ENCODE results near the gene PLAU.
A peak's percentile ranks its signal among the peaks of the same experiment; 100 is the strongest.
"Not testable (repeated sequence)": the region's sequence is repeated elsewhere in the genome, so short reads cannot be mapped to it uniquely, and the experiment has no call there.

Gene PLAU

DNA sequence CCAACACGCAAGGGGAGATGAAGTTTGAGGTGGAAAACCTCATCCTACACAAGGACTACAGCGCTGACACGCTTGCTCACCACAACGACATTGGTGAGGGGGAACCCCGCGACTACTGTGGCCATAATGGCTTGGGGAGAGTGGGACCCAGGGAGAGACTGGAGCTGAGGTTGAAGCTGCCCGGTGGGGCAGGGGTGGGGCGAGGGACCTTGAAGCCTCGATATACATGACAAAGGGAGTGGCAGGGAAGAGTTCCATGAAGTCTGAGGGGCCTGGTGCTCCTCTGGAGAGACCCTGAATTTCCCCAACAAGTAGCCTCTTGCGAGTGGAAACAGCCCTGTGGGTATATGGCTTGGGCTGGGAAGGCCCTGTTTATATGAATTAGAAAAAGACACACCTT, 3.1 kb downstream of the PLAU start:
- H3K36me3 ChIP-seq (ENCODE audit: control insufficient read depth, insufficient read depth, low read length), result peaks cover 49% of the 10 kb centered on the region
- no peak overlapping the region for H3K27ac ChIP-seq (ENCODE audit: low read depth, low read length, severe bottlenecking)
- 67 to 83% methylated on average over 6 to 9 of the region's 10 CpGs for WGBS, 2 experiments (ENCODE audit: insufficient coverage in 2 of 2)
- H3K4me3 ChIP-seq (ENCODE audit: extremely low read depth, insufficient read depth, low read length, poor library complexity, severe bottlenecking), result peak overlapping the region; percentile 2
- no peaks in the 10 kb centered on the region for H3K9me3 ChIP-seq (ENCODE audit: control insufficient read depth, low read length)
- peaks cover 26% of the 10 kb centered on the region for H3K4me1 ChIP-seq (ENCODE audit: control insufficient read depth, insufficient read depth, low read length, poor library complexity, severe bottlenecking)

DNA sequence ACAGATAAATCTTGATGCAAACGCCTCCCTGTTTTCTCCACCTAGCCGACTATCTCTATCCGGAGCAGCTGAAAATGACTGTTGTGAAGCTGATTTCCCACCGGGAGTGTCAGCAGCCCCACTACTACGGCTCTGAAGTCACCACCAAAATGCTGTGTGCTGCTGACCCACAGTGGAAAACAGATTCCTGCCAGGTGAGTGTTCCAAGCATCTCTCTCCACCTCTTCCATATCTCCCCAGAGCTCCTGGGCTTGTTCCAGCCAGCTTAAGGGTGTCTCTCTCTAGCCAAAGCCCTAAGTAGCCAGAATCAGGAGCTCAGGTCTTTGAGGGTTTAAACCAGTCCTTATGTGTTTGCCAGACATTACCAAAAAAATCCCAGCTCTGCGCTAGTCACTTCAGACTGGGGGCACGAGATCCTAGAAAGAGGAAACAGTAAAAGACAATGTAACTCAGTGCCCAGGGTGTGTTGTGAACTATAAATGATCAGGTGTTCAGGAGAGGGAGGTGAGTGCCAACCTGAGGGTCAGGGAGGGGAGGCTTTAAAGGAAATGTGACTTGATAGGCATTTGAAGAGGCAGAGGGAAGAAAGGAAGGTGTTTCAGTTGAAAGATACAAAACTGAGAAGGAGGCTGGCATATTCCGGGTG, 4.4 kb downstream of the PLAU start:
- Histone ChIP-seq H3K27ac (ENCODE audit: low read depth, low read length, severe bottlenecking) (no peak overlapping the region), H3K4me3 (ENCODE audit: extremely low read depth, insufficient read depth, low read length, poor library complexity, severe bottlenecking) (no peak overlapping the region), H3K36me3 (ENCODE audit: control insufficient read depth, insufficient read depth, low read length) (peaks cover 49% of the 10 kb centered on the region), H3K9me3 (ENCODE audit: control insufficient read depth, low read length) (no peaks in the 10 kb centered on the region), H3K4me1 (ENCODE audit: control insufficient read depth, insufficient read depth, low read length, poor library complexity, severe bottlenecking) (peaks cover 21% of the 10 kb centered on the region)
- 91 to 93% methylated on average over 8 of the region's 8 CpGs for WGBS, 2 experiments (ENCODE audit: insufficient coverage in 2 of 2)

DNA sequence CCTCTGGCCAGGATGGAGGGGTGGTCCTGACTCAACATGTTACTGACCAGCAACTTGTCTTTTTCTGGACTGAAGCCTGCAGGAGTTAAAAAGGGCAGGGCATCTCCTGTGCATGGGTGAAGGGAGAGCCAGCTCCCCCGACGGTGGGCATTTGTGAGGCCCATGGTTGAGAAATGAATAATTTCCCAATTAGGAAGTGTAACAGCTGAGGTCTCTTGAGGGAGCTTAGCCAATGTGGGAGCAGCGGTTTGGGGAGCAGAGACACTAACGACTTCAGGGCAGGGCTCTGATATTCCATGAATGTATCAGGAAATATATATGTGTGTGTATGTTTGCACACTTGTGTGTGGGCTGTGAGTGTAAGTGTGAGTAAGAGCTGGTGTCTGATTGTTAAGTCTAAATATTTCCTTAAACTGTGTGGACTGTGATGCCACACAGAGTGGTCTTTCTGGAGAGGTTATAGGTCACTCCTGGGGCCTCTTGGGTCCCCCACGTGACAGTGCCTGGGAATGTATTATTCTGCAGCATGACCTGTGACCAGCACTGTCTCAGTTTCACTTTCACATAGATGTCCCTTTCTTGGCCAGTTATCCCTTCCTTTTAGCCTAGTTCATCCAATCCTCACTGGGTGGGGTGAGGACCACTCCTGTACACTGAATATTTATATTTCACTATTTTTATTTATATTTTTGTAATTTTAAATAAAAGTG, 6.0 kb downstream of the PLAU start:
- H3K4me1 ChIP-seq (ENCODE audit: control insufficient read depth, insufficient read depth, low read length, poor library complexity, severe bottlenecking), result peaks cover 20% of the 10 kb centered on the region
- no peak overlapping the region for H3K4me3 ChIP-seq (ENCODE audit: extremely low read depth, insufficient read depth, low read length, poor library complexity, severe bottlenecking)
- H3K36me3 ChIP-seq (ENCODE audit: control insufficient read depth, insufficient read depth, low read length), result peaks cover 49% of the 10 kb centered on the region
- no peak overlapping the region for H3K27ac ChIP-seq (ENCODE audit: low read depth, low read length, severe bottlenecking)
- WGBS, 2 experiments (ENCODE audit: insufficient coverage in 2 of 2), result 86 to 89% methylated on average over 4 to 5 of the region's 5 CpGs
- H3K9me3 ChIP-seq (ENCODE audit: control insufficient read depth, low read length), result no peaks in the 10 kb centered on the region

DNA sequence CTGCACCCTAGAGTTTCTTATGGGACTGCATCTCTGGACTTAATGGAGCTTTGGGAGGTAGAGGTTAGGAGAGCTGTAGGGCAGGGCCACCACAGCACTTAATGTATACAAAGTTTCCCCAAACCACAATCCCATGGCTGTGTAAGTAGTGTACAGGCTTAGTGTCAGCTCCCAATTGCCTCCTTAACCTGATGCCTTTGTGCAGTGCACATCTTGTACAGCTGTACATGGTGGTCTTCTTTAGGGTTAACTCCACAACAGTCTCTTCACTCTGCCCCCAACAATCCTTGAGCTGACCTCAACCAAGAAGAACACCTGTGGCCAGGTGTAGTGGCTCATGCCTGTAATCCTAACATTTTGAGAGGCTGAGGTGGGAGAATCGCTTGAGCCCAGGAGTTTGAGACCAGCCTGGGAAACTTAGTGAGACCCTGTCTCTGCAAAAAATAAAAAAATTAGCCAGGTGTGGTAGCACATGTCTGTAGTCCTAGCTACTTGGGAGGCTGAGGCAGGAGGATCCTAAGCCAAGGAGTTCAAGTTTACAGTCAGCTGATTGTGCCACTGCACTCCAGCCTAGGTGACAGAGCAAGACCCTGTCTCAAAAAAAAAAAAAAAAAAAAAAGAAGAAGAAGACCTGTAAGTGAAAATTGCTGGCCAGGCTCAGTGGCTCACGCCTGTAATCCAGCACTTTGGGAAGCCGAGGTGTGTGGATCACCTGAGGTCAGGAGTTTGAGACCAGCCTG, 6.8 kb downstream of the PLAU start:
- Histone ChIP-seq H3K27ac (ENCODE audit: low read depth, low read length, severe bottlenecking) (no peak overlapping the region), H3K4me1 (ENCODE audit: control insufficient read depth, insufficient read depth, low read length, poor library complexity, severe bottlenecking) (peaks cover 20% of the 10 kb centered on the region), H3K9me3 (ENCODE audit: control insufficient read depth, low read length) (no peaks in the 10 kb centered on the region), H3K36me3 (ENCODE audit: control insufficient read depth, insufficient read depth, low read length) (peaks cover 49% of the 10 kb centered on the region), H3K4me3 (ENCODE audit: extremely low read depth, insufficient read depth, low read length, poor library complexity, severe bottlenecking) (no peak overlapping the region)
- 89 to 100% methylated on average over 1 of the region's 3 CpGs for WGBS, 2 experiments (ENCODE audit: insufficient coverage in 2 of 2)

DNA sequence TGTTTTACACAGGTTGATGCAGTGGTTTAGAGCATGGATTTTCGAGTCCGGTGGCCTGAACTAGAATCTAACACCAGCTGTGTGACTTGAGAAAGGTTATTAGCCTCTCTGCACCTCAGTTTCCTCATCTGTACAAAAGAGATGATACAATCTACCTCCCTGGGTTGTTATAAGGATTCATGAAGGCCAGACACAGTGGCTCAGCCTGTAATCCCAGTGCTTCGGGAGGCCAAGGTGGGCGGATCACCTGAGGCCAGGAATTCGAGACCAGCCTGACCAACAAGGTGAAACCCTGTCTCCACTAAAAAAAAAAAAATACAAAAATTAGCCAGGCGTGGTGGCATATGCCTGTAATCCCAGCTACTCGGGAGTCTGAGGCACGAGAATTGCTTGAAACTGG, 8.5 kb downstream of the PLAU start:
- not testable (repeated sequence) for H3K4me3 ChIP-seq (ENCODE audit: extremely low read depth, insufficient read depth, low read length, poor library complexity, severe bottlenecking); H3K27ac ChIP-seq (ENCODE audit: low read depth, low read length, severe bottlenecking); H3K9me3 ChIP-seq (ENCODE audit: control insufficient read depth, low read length)
- Histone ChIP-seq H3K36me3 (ENCODE audit: control insufficient read depth, insufficient read depth, low read length) (peaks cover 33% of the 10 kb centered on the region), H3K4me1 (ENCODE audit: control insufficient read depth, insufficient read depth, low read length, poor library complexity, severe bottlenecking) (peaks cover 15% of the 10 kb centered on the region)
- 94 to 96% methylated on average over 5 to 6 of the region's 8 CpGs for WGBS, 2 experiments (ENCODE audit: insufficient coverage in 2 of 2)

DNA sequence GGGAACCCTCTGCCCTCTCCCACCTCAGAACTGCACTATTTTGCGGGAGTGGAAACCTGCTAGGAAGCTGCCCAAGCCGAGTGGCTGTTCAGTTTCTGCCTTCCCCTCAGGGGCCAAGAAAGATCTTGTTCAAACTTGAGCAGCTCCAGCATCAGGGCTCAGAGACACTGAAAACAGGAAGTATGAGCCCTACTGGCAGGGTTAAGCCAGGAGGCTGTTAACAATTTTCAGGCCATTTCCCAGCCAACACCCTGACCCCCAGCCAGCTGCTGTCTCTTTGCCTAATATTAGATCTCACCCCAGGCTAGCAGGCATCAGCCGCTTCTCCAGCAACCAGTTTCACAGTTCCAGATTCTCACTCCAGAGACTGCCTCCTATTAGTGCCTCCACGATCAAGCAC, 9.2 kb downstream of the PLAU start:
- WGBS, 2 experiments (ENCODE audit: insufficient coverage in 2 of 2), result 56 to 80% methylated on average over 2 of the region's 4 CpGs
- Histone ChIP-seq H3K36me3 (ENCODE audit: control insufficient read depth, insufficient read depth, low read length) (peaks cover 27% of the 10 kb centered on the region), H3K4me1 (ENCODE audit: control insufficient read depth, insufficient read depth, low read length, poor library complexity, severe bottlenecking) (peaks cover 13% of the 10 kb centered on the region), H3K27ac (ENCODE audit: low read depth, low read length, severe bottlenecking) (peak overlapping the region; percentile 70), H3K9me3 (ENCODE audit: control insufficient read depth, low read length) (no peaks in the 10 kb centered on the region), H3K4me3 (ENCODE audit: extremely low read depth, insufficient read depth, low read length, poor library complexity, severe bottlenecking) (no peak overlapping the region)

DNA sequence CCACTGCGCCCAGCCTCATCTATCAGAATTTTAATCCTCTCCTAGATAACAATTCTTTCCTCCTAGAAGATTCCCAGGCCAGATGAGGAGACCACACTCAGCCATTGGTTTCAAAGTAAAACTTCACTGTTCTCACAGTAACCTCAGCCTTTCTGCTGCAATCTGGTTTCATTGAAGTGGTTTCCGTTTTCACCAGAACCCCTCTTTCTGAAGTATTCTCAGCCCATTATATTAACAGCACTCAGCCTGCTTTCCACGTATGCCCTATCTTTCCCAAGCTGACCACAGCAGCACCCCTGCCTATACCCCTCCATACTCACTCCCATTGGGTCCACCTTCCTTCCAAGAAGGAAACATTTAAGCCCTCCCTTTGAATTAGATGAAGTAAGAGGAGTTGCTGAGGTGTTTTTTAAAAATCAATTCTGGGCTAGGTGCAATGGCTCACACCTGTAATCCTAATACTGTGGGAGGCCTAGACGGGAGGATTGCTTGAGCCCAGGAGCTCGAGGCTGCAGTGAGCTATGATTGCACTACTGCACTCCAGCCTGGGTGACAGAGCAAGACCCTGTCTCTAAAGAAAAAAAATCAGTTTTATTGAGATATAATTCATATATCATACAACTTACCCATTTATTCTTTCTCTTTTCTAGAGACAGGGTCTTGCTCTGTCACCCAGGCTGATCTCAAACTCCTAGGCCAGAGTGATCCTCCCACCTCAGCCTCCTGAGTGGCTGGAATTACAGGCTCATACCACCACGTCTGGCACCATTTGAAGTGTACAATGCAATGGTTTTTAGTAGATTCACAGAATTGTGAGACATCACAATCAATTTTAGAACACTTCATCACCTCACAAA, 11.3 kb downstream of the PLAU start:
- peaks cover 13% of the 10 kb centered on the region for H3K4me1 ChIP-seq (ENCODE audit: control insufficient read depth, insufficient read depth, low read length, poor library complexity, severe bottlenecking)
- 89 to 93% methylated on average over 4 to 5 of the region's 6 CpGs for WGBS, 2 experiments (ENCODE audit: insufficient coverage in 2 of 2)
- H3K36me3 ChIP-seq (ENCODE audit: control insufficient read depth, insufficient read depth, low read length), result peaks cover 5% of the 10 kb centered on the region

DNA sequence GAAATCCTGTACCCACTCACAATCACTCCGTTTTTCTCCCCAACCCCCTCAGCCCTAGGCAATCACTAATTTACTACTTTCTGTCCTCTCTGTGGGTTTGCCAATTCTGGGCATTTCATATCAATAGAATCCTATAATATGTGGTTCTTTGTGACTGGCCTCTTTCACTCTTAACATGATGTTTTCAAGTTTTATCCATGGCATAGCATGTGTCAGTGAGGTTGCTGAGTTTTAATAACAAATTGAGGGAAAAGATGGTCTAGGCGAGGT, 11.9 kb downstream of the PLAU start:
- H3K9me3 ChIP-seq (ENCODE audit: control insufficient read depth, low read length), result no peaks in the 10 kb centered on the region
- no peak overlapping the region for H3K27ac ChIP-seq (ENCODE audit: low read depth, low read length, severe bottlenecking)
- H3K4me1 ChIP-seq (ENCODE audit: control insufficient read depth, insufficient read depth, low read length, poor library complexity, severe bottlenecking), result peaks cover 13% of the 10 kb centered on the region
- 90 to 100% methylated on average over 1 of the region's 2 CpGs for WGBS, 2 experiments (ENCODE audit: insufficient coverage in 2 of 2)
- no peaks in the 10 kb centered on the region for H3K36me3 ChIP-seq (ENCODE audit: control insufficient read depth, insufficient read depth, low read length)
- no peak overlapping the region for H3K4me3 ChIP-seq (ENCODE audit: extremely low read depth, insufficient read depth, low read length, poor library complexity, severe bottlenecking)

More for the DNA sequence above, 11.3 kb downstream of the PLAU start:
- no peaks in the 10 kb centered on the region for H3K9me3 ChIP-seq (ENCODE audit: control insufficient read depth, low read length)
- H3K27ac ChIP-seq (ENCODE audit: low read depth, low read length, severe bottlenecking), result no peak overlapping the region
- no peak overlapping the region for H3K4me3 ChIP-seq (ENCODE audit: extremely low read depth, insufficient read depth, low read length, poor library complexity, severe bottlenecking)

DNA sequence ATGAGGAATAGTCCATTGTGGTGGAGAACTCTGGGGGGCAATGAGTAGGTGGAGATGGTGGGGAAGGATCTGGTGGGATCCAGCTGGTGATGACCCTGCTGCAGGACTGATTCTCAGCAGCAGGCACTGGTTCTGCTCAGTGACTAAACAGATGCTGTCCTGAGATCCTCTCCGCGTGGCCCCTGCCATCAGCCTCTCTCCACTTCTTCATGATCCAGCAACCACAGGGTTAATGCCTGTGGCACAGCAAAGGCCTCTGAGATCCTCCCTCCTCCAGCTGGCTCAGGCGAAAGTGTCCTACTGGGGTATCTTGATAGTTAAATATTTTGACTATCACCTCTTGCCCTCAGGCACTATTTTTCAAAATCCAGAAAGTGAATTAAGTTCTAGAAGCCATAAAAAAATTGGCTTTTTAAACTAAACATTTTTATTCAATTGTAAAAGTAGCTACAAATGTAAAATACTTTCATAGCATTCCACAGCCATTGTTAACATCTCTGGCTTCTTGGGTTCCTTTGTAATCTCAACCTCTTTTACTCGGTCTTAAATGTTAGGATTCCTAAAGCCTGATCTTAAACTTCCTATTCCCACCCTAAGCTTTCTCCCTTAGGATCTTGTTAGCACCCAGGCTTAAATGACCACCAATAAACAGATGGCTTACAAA, 13.1 kb downstream of the PLAU start:
- no peaks in the 10 kb centered on the region for H3K36me3 ChIP-seq (ENCODE audit: control insufficient read depth, insufficient read depth, low read length)
- H3K4me3 ChIP-seq (ENCODE audit: extremely low read depth, insufficient read depth, low read length, poor library complexity, severe bottlenecking), result no peak overlapping the region
- H3K9me3 ChIP-seq (ENCODE audit: control insufficient read depth, low read length), result no peaks in the 10 kb centered on the region
- WGBS, 2 experiments (ENCODE audit: insufficient coverage in 2 of 2), result 4 to 17% methylated on average over 3 of the region's 4 CpGs
- peaks cover 13% of the 10 kb centered on the region for H3K4me1 ChIP-seq (ENCODE audit: control insufficient read depth, insufficient read depth, low read length, poor library complexity, severe bottlenecking)
- no peak overlapping the region for H3K27ac ChIP-seq (ENCODE audit: low read depth, low read length, severe bottlenecking)

DNA sequence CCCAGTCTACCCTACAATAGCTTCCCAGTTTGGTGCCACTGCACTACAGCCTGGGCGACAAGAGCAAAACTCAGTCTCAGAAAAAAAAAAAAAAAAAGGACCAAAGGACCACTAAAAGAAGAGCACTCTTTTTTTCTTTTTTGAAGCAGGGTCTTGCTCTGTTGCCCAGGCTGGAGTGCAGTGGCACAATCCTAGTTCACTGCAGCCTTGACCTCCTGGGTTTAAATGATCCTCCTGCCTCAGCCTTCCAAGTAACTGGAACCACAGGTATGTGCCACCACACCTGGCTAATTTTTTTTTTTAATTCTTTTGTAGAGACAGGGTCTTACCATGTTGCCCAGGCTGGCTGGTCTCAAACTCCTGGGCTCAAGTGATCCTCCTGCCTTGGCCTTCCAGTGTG, 14.0 kb downstream of the PLAU start:
- Histone ChIP-seq H3K36me3 (ENCODE audit: control insufficient read depth, insufficient read depth, low read length) (no peaks in the 10 kb centered on the region), H3K9me3 (ENCODE audit: control insufficient read depth, low read length) (peaks cover 3% of the 10 kb centered on the region), H3K4me1 (ENCODE audit: control insufficient read depth, insufficient read depth, low read length, poor library complexity, severe bottlenecking) (peaks cover 9% of the 10 kb centered on the region), H3K27ac (ENCODE audit: low read depth, low read length, severe bottlenecking) (no peak overlapping the region), H3K4me3 (ENCODE audit: extremely low read depth, insufficient read depth, low read length, poor library complexity, severe bottlenecking) (no peak overlapping the region)
- 80 to 88% methylated on average over 1 of the region's 1 CpG for WGBS, 2 experiments (ENCODE audit: insufficient coverage in 2 of 2)
